ENCODE measurements around the gene ZIK1. TPM values are rescaled to one million over a fixed set of nuclear protein-coding genes. Genes with fewer than 3 reads are reported as not detected.

ZIK1 gene
- 11.5 and 13.8 TPM in 2 replicates for total RNA-seq

DNA sequence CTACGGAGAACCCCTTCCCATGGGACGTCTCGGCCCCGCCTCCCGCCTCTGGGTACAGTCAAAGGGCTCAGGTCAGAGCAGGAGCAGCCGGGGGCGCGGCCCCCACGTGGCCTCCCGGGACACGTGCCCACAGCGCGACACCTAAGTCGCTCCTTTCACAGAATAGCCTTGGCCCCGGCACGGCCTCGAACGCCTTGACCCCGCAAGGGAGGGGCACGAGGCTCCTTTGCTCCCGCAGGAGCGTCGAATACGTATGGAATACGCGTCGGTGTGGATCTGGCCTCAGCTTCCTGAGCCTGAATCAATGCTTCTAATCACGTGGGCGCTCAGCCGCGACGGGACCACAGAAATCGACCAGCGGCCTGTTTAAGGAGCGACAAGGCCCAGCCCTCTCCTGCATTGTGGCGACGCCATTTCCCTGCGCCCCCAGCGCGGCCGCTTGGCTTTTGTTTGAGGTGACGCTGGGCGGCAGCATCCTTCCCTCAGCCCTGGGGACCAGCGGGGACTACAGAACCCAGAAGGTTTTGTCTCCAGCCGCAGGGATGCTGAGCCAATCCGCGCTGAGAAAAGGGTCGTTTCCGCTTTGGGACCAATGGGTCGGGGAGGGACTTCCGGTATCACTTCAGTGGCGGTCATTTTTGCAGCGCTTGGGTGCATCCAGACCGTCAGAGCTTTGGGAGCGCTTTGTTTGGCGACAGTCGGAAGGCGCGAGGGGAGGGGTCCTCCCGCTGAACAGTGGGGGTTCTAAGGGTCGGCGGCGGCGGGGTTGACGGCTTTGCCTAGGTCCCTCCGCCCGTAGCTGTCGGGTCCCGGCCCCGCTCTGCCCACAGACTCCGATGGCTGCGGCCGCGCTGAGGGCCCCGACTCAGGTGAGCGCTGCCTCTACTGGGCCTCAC, at the start of gene ZIK1:
Gene ZIK1 (plus strand): TSS at position 625 of the 896 bp plus-strand sequence. CDS start 212 bp downstream, at position 837.

DNA sequence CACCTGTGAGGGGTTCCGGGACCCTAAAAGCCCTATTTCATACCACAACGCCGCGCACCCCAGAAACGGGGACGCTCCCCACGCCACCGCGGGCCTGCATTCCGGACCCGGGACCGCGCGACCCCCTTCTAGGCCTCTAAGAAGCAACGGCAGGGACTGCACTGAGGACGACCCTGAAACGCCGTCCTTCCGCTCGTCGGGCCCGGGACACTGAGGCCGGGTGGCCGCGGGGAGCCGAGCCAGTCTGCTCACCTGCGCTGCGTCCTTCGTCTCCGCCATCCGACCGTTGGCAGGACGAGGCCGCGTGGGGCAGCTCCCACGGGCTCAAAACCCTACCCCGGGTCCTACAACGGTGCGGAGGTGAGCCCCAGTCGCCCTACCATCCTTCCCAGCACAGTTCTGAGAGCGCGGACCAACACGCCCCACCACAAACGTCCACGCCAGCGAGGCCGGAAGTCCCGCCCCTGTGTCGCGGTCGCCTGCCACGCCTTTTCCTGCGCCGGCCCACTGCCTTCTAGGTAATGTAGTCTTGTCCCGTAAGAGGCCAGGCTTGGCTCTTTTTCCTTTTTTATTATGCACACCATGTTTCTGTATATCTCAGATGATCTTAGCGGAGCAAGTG, 24.4 kb upstream of the ZIK1 start, which contains the start of gene ZNF550:
Gene ZNF550 (minus strand): TSS at position 460 of the 622 bp plus-strand sequence. CDS start 181 bp downstream, at position 279.

DNA sequence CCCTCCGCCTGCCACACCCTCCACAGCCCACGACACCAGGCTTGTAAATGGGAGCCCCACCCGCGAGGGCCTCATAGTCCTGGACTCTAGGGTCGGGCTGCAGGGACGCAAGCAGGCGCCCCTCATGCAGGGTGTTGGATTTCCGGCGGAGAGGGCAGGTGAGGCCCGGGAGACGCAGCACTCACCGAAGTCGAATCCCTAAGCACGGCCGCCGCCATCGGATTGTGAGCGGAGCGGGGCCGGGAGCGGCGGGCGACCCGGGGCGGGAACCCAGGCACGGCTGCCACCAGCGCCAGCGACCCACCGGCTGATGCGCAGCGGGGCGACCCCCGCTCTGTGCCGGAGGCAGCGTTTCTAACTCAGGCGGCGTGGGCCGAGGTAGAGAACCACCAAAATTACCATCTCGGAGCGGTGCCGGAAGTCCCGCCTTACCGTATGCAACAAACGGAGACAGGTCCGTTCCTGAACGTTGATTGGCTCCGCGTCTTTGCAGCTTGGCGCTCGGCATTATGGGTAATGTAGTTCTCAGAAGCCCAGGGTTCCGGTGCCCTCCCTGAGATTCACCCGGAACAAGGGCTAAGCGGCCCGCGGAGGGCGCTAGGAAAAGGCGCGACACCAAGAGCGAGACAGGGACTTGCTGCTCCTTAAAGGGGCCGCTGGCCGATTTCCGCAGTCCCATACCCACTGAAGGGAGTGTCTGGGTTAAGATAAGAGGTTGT, 5.3 kb upstream of the ZIK1 start, which contains the start of gene ZNF416:
Gene ZNF416 (minus strand): TSS at position 425 of the 719 bp plus-strand sequence. CDS start 207 bp downstream, at position 218.

DNA sequence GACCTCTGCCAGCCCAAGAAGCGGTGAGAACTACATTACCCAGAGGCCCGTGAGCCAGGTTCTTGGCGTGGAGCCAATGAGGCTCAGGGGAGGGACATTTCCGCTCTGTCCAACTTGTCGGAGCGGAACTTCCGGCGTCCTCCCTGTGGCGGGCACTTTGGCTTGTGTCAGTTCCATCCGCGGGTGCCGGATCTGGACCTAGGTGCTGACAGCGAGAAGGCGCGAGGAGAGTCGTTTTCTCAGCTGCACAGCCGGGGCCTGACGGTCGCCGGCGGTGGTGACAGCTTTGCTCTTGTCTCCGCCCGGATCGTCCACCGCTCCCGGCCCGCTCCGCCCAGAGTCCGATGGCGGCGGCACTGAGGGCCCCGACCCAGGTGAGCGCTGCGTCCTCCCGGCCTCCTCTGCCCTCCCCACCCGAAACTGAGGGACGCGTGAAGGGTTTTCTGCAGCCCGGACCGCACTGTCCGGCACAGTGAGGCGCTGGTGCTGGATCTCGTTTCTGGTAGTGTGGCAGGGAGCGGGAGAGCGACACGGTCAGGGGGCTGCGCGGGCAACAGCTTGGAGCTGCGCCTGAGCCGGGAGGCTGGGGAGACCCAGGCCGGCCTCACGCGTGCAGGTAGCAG, 15.9 kb downstream of the ZIK1 start, which contains the start of gene ZNF530:
Gene ZNF530 (plus strand): TSS at position 125 of the 623 bp plus-strand sequence. CDS start 4,461 bp downstream, outside the sequence.

DNA sequence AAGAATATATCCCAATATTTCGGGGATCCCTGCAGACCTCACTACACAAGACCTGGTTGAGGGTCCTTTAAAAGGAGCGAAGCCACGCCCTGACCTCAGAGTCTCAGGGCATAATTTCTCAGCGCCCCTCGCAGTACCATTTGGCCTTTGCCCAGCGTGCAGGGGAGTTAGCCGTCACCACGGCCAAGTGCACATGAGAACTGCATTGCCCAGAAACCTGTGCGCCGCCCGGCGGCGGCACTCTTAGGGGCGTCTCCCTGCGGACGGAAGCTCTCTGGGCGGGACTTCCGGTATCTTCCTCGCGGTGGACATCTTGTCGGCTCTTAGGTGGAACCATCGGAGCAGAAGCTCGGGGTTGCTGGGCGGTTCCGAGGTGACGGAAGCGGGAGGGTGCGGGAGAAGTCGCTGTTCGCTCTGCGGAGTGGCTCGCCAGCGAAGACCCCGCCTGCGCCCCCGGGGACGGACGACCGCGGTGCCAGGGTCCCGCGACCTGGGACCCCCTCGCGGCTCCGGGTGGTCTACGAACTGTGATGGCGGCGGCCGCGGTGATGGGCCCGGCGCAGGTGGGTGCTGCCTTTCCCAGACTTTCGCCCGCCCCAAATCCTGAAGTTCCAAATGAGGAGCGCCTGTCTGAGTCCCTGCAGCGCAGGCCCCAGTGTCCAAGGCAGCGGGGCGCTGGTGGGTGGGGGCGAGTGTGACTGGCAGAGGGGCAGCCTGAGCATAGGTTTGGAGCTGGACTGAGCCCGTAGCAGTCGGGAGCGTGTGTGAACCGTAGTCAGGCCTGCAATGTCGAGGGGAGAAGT, 30.2 kb downstream of the ZIK1 start, which contains the start of gene ZNF134:
Gene ZNF134 (plus strand): TSS at position 302 of the 803 bp plus-strand sequence. CDS start 5,227 bp downstream, outside the sequence.

DNA sequence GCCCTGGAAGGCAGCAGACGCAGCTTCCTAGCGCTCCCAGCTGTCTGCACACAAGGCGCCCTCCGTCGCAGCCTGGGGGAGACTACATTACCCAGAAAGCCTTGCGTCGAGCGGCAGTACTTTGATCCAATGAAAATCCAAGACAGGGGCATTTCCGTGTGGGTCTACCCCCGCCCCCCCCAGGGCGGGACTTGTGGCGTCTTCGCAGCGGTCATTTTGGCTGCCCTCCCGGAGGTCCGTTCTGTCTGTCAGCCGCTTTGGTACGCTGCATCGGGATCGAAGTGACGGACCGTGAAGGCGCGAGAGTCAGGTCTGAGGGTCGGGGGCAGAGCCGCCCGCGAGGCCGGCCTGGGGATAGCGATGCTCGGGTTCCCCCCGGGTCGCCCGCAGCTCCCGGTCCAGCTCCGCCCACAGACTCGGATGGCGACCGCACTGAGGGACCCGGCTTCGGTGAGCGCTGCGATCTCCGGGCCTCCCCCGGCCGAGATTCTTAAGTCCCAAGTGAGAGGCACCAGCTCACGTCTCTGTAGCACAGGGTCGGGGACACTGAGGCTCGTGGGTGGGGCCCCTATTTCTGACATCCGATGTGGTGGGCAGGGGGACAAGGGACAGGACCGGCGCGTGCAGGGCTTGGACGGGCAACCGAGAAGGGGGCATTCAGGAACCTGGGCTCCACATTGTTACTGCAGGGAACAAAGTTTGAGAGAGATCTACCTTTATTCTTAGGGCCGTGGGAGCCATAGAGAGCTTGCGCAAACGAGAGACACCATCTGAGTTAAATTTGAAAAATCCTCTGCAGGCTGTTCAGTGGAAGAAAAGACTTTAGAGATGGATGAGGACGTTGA, 49.3 kb downstream of the ZIK1 start, which contains the start of gene ZNF211:
Gene ZNF211 (plus strand): TSS at position 182 of the 845 bp plus-strand sequence. CDS start 179 bp downstream, at position 361.

Other genes with a start within 250 kb of the ZIK1 start
- 13.5 and 14.8 TPM in 2 replicates for gene ZNF304, start 232.9 kb upstream of the ZIK1 start, total RNA-seq
- 7.5 and 10.9 TPM in 2 replicates for gene TRAPPC2B, start 220.6 kb upstream of the ZIK1 start, total RNA-seq
- gene ZNF547, start 220.6 kb upstream of the ZIK1 start, total RNA-seq: 2.9 and 3.9 TPM in 2 replicates
- gene ZNF548, start 194.3 kb upstream of the ZIK1 start, total RNA-seq: 25.4 and 30.2 TPM in 2 replicates
- 14.7 and 14.8 TPM in 2 replicates for gene ZNF17, start 173.0 kb upstream of the ZIK1 start, total RNA-seq
- 7.6 and 9.8 TPM in 2 replicates for gene ZNF749, start 148.8 kb upstream of the ZIK1 start, total RNA-seq
- gene VN1R1, start 127.0 kb upstream of the ZIK1 start, total RNA-seq: 0.49 and 0.81 TPM in 2 replicates
- 21.7 and 23.2 TPM in 2 replicates for gene ZNF772, start 106.6 kb upstream of the ZIK1 start, total RNA-seq
- 12.0 and 13.1 TPM in 2 replicates for gene ZNF419, start 96.4 kb upstream of the ZIK1 start, total RNA-seq
- 24.3 and 31.8 TPM in 2 replicates for gene ZNF773, start 84.2 kb upstream of the ZIK1 start, total RNA-seq
- gene ZNF549, start 56.8 kb upstream of the ZIK1 start, total RNA-seq: 7.0 and 8.8 TPM in 2 replicates
- gene ZNF550, start 24.3 kb upstream of the ZIK1 start, total RNA-seq: 7.3 and 9.4 TPM in 2 replicates
- gene ZNF416, start 5.2 kb upstream of the ZIK1 start, total RNA-seq: 11.2 and 11.3 TPM in 2 replicates
- gene ZNF530, start 15.7 kb downstream of the ZIK1 start, total RNA-seq: 3.8 and 5.0 TPM in 2 replicates
- 33.9 and 40.4 TPM in 2 replicates for gene ZNF134, start 30.1 kb downstream of the ZIK1 start, total RNA-seq
- gene ZNF211, start 49.0 kb downstream of the ZIK1 start, total RNA-seq: 9.2 and 9.6 TPM in 2 replicates
- not detected in 2 replicates for gene ZSCAN4, start 84.8 kb downstream of the ZIK1 start, total RNA-seq
- 12.6 and 13.6 TPM in 2 replicates for gene ZNF551, start 97.8 kb downstream of the ZIK1 start, total RNA-seq
- 6.0 and 7.6 TPM in 2 replicates for gene ZNF154, start 125.1 kb downstream of the ZIK1 start, total RNA-seq
- 9.6 and 10.1 TPM in 2 replicates for gene ZNF671, start 143.5 kb downstream of the ZIK1 start, total RNA-seq
- gene ZNF776, start 162.7 kb downstream of the ZIK1 start, total RNA-seq: 16.0 and 19.5 TPM in 2 replicates
- 15.3 and 17.0 TPM in 2 replicates for gene ZNF586, start 185.5 kb downstream of the ZIK1 start, total RNA-seq
- gene ZNF552, start 230.8 kb downstream of the ZIK1 start, total RNA-seq: 4.5 and 6.0 TPM in 2 replicates
- gene ZNF587B, start 246.2 kb downstream of the ZIK1 start, total RNA-seq: 25.1 and 29.4 TPM in 2 replicates